HT-29 (cell line): ENCODE measurements around the gene ELSPBP1. TPM values are rescaled to one million over a fixed set of nuclear protein-coding genes. Genes with fewer than 3 reads are reported as not detected.
"Not testable (repeated sequence)": the region's sequence is repeated elsewhere in the genome, so short reads cannot be mapped to it uniquely, and the experiment has no call there.

Experiments
- DNase-seq: peaks from one replicate; pipeline ENCODE4 v3.0.0-alpha.2; 2015; ENCODE audit warnings: low spot score
- total RNA-seq: library from RNA; depleted of rRNA; stranded (reverse); fragments of >200 nt; shearing (Covaris generic); gene quantifications from 2 replicates; pipeline ENCODE4 v1.2.3, GENCODE V29; 2014; rRNA removed

ELSPBP1 gene
- total RNA-seq, 1 experiment from 2014 or later, result not detected

DNA sequence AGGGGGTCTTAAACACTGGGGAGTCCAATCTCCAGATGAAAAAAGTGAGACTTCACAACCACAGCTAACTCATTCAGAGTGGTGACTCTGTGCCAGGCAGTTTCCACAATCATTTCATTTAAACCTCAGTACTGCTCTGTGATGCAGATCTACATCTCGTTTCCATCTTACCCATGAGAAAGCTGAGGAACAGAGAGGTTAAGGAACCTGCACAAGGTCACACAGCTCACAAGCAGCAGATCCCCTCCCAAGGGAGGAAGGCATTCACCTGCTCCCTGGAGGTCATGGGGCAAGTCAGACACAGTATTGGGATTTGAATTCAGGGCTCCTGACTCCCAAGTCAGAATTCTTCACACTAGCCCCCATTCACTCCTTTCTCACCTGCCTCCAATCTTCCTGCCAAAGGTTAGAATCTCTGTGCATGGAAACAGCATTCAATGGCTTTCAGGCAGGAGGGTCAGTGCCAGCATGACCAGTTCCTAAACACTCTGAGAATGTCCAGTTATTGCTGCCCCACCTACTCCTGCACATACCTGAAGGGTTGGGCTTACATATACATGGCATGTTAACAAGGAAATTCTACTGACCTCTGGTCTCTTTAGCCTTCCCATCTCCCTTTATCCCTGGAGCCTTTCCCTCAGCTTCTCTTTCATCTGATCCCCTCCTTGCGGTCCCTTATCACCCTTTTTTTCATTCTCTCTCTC lies 47.6 kb downstream of the ELSPBP1 start:
- DNase-seq, result no peak

- no peak for DNase-seq
These were observed 49.3 kb downstream of the ELSPBP1 start, which contains the start of gene CABP5 for GRCh38 chr19:48043675-48044258. Gene CABP5 (minus strand): TSS chr19:48044079. CDS start chr19:48043922, 157 bp downstream.

GRCh38 chr19:48044561-48044960 lies 50.1 kb downstream of the ELSPBP1 start:
- no peak for DNase-seq

GRCh38 chr19:48051335-48052033 lies 57.1 kb downstream of the ELSPBP1 start:
- DNase-seq, result no peak

DNA sequence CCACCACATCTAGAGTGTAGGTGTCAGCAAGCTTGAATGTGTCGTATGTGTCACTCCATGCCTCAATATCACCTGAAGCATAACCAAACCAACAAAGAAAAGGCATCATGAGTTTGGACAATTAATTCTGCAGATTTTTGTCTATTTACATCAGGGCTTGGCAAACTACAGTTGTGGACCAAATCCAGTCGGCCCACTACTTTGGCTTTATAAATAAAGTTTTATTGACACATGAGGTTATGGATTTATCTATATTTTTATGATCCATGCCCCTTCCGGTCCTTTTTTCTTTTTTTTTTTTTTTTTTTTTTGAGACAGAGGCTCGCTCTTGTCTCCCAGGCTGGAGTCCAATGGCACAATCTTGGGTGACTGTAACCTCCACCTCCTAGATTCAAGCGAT lies 58.6 kb downstream of the ELSPBP1 start:
- no peak for DNase-seq

- DNase-seq, result no peak
These were observed 59.4 kb downstream of the ELSPBP1 start for GRCh38 chr19:48053856-48054255.

DNA sequence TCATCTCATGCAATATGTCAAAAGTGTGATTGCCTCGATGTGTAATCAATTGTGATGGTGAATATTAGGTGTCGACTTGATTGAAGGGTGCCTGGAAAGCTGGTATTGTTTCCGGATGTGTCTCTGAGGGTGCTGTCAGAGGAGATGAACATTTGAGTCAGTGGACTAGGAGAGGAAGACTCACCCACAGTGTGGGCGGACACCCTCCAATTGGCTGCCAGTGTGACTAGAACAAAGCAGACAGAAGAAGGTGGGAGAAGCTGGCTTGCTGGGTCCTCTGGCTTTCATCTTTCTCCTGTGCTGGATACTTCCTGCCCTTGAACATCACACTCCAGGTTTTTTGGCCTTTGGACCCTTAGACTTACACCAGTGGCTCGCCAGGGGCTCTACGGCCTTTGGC lies 64.9 kb downstream of the ELSPBP1 start:
- no peak for DNase-seq

- no peak for DNase-seq
These were observed 65.9 kb downstream of the ELSPBP1 start for GRCh38 chr19:48060381-48060780.

DNA sequence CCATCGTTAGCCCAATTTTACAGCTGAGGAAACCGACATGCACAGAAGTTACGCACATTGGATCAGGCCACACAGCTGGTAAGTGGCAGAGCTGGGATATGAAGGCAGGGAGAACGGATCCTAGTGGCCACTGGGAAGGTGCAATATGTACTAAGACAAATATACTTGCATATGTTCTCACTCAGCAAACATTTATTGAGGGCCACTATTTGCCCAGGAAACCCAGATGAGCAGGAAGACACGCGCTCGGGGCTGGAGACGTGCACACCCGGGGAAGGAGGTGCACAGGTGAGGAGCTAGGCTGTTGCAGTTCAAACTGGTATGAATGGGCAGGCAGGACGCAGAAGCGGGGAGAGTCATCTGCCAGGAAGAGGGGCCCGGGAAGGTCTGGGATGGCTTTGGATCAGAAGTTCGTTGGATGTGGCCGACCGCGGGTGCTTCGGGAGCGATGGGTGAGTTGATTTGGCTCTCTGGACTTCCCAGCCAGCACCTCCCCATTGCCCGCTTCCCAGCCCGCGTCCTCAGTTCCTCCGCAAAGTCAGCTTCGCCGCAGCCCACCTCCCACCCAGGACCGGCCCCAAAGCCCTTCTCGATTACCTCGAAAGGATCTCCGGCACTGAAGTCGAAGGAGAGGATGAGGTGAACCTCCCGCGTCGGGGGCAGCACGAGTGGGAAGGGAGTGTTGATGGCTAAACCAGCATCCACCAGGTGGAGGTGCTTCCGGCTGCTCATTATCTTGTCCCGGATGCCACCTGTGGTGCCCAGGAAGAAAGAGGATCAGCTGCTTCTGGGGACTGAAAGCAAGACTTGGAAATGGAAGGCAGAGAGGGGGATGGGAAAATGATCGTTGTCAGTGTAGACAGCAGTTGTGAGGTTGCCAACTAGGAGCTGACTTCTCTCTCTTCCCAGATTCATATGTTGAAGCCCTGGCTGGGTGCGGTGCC lies 67.2 kb downstream of the ELSPBP1 start:
- DNase-seq, result no peak

- DNase-seq, result no peak
These were observed 70.1 kb downstream of the ELSPBP1 start for GRCh38 chr19:48064509-48064908.

- no peak for DNase-seq
These were observed 75.0 kb downstream of the ELSPBP1 start for GRCh38 chr19:48069435-48069834.

DNA sequence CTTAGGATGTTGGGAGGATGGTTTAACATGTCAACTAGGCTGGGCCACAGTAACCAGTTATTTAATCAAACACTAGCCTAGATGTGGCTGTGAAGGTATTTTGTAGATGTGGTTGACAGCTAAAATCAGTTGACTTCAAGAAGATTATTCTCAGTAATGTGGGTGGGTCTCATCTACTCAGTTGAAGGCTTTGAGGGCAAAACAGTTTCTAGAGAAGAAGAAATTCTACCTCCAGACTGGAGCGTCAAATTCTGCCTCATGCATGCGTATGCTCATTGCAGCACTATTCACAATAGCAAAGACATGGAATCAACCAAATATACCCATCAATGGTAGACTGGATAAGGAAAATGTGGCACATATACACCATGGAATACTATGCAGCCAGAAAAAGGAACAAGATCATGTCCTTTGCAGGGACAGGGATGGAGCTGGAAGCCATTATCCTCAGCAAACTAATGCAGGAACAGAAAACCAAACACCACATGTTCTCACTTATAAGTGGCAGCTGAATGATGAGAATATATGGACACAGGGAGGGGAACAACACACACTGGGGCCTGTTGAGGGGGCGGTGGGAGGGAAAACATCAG lies 75.8 kb downstream of the ELSPBP1 start:
- not testable (repeated sequence) for DNase-seq

Other genes starting within 250 kb of the ELSPBP1 start
- 300 and 310 TPM in 2 replicates for gene NOP53, start 249.1 kb upstream of the ELSPBP1 start, total RNA-seq
- gene SELENOW, start 215.9 kb upstream of the ELSPBP1 start, total RNA-seq, result 492 and 534 TPM in 2 replicates
- not detected in 2 replicates for gene TPRX1, start 190.1 kb upstream of the ELSPBP1 start, total RNA-seq
- gene CRX, start 172.7 kb upstream of the ELSPBP1 start, total RNA-seq, result not detected in 2 replicates
- gene TPRX2, start 135.4 kb upstream of the ELSPBP1 start, total RNA-seq, result not detected in 2 replicates
- gene SULT2A1, start 108.3 kb upstream of the ELSPBP1 start, total RNA-seq, result not detected in 2 replicates
- not detected in 2 replicates for gene BSPH1, start 2.5 kb upstream of the ELSPBP1 start, total RNA-seq
- not detected in 2 replicates for gene CABP5, start 49.4 kb downstream of the ELSPBP1 start, total RNA-seq
- 1.8 TPM in 1 of 2 replicates, not detected in the other for gene PLA2G4C, start 116.2 kb downstream of the ELSPBP1 start, total RNA-seq
- 174 and 182 TPM in 2 replicates for gene LIG1, start 175.7 kb downstream of the ELSPBP1 start, total RNA-seq
- 7.5 and 8.2 TPM in 2 replicates for gene ZSWIM9, start 176.0 kb downstream of the ELSPBP1 start, total RNA-seq